ENCODE results near the gene CST9L.

The CST9L gene

DNA sequence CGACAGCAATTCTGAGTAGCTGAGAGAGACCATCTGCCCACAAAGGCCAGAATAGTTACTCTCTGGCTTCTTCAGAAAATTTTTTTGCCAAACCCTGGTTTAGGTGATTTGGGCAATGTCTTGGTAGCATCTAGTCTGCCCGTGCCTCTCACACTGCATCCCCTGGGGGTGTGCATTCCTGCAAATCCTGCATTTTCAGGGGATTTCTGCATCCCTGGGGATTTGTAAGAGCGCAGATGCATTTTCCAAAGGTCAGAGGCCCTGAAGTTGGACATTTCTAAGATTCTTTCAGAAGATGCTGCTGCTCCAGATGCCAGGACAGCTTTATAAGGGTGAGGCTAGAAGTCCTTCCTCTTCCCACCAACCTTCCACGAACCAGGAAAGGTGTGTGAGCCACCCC, 33.4 kb upstream of the CST9L start:
- TF ChIP-seq GATA2 (IDR thresholded peaks at IDR 0.05; ENCODE audit: low read depth, low read length) = no peak
- no peak for TF ChIP-seq GATA3 (IDR thresholded peaks at IDR 0.05; ENCODE audit: low read depth, low read length)

DNA sequence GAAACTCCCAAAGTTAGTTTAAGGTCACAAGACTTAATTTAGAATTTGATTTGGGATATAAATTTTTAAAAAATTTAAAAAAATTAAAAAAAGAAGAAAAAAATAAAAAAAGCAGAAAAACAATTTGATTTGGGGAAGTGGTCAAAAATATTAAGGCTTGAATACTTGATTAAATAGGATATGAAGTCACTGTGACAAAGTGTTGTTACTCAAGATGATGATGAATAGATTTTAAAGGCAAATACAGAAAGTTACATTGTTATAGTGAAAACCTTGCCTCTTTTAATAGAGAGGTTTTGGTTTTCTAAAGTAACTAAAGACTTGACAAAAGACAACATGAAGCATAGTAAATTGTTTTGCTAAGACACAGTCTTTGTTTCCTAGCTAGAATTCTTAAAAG, 30.2 kb upstream of the CST9L start:
- TF ChIP-seq GATA3 (IDR thresholded peaks at IDR 0.05; ENCODE audit: low read depth, low read length) (no peak), GATA2 (IDR thresholded peaks at IDR 0.05; ENCODE audit: low read depth, low read length) (no peak)

DNA sequence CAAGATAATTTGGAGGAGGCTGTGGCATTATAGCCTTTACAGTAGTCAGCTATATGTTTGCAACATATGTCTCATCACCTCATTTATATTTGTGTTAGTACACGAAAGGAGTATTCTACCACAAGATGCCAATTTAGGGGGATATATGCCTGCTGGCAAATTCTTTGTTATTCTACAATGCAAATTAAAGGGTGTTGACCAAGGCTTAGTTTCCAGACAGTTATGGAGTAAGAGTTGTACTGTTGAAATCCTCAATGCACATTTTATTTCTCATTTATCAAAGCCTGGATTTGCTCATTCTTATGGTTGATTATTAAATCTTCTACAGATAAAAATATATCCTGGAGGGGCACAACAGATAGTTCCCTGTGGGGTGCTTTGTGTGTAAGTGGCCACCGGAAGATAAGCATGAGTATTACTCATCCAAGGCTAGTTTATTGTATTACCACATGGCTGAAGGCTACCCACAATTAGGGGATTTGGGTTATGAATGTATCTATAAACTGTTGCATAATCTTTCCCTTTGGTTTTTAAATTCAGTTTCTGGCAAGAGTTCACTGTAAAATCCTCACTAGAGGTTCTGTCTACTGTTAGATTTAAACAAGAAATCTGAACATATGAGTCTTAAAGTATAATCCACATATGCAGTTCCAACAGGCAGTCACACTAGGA, 28.4 kb upstream of the CST9L start:
- no peak for TF ChIP-seq GATA2 (IDR thresholded peaks at IDR 0.05; ENCODE audit: low read depth, low read length)
- no peak for TF ChIP-seq GATA3 (IDR thresholded peaks at IDR 0.05; ENCODE audit: low read depth, low read length)

DNA sequence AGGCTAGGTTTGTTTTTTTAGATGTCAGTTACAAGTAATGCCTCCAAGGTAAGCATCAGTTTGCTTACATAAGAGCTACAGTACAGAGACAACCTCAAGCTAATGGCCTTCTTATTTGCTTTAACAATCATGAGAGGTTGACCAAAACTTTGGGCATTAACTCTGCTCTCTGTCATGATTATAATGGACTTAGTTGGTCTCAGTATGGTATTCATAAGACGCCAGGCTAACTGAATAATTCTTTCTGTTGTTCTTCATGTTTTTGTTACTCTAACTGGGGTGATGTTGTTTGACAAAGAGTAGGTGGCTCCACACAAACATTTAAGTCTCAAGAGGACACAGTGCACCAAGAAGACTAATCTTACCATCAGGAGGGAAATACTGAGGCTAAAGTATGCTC, 27.7 kb upstream of the CST9L start:
- TF ChIP-seq GATA2 (IDR thresholded peaks at IDR 0.05; ENCODE audit: low read depth, low read length) = no peak
- TF ChIP-seq GATA3 (IDR thresholded peaks at IDR 0.05; ENCODE audit: low read depth, low read length) = no peak

DNA sequence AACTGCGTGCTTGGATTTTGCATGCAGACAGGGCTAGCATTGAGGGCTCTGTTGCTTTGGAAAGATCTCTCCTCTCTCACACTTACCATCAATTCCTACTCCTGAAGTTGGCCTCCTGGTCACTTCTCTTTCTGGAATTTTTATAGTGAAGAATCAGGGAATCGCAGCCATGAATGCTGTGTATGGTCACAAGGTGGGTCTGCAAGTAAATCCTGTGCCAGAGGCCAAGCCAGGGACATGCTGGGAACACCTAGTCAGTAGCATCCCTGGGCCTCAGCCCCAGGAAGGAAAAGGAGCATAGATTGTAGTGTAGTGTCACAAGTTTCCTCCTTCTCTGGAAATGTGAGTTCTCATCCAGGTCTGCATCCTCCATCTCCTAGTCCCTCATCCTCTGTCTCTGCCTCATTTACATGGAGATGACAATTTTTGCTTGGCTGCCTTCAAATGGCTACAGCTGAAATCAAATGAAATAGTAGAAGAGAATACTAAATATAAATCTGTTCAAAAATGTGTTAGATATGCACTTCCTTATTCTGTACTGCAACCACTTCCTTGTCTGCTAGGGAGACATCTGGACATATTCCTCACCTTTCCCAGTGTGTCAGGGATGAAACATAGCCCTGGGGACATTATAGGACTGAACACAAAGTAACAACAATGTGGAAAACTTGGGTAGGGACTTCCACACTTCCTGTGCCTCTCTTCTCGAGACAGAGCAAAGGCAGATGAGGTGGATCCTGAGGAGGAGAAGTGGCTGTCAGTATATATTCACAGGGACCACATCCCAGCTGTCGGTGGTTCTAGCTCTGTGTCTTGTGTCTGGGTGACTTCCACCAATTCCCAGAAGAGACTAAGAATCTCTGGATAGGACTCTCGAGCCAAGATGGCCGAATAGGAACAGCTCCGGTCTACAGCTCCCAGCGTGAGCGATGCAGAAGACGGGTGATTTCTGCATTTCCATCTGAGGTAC, 20.4 kb upstream of the CST9L start:
- TF ChIP-seq GATA3 (IDR thresholded peaks at IDR 0.05; ENCODE audit: low read depth, low read length) (no peak), GATA2 (IDR thresholded peaks at IDR 0.05; ENCODE audit: low read depth, low read length) (no peak)

DNA sequence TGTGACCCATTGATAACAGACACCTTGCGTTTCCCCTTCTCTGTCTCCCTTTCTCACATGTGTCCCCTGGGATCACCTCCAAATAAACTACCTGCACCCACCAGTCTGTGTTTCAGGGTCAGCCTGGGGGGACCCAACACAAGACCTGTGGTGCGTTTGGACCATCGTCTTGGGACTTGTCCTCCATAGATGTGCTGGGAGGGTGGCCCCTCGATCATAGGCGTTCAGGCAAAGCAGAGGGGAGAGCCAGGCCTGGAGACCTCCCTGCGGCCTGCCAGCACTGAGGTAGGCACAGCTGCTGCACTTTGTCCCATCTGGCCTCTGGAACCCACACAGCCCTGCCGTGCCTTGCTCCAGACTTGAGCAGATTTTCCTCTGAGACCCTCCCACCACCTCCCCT, 19.3 kb upstream of the CST9L start:
- TF ChIP-seq GATA3 (IDR thresholded peaks at IDR 0.05; ENCODE audit: low read depth, low read length) (no peak), GATA2 (IDR thresholded peaks at IDR 0.05; ENCODE audit: low read depth, low read length) (no peak)

DNA sequence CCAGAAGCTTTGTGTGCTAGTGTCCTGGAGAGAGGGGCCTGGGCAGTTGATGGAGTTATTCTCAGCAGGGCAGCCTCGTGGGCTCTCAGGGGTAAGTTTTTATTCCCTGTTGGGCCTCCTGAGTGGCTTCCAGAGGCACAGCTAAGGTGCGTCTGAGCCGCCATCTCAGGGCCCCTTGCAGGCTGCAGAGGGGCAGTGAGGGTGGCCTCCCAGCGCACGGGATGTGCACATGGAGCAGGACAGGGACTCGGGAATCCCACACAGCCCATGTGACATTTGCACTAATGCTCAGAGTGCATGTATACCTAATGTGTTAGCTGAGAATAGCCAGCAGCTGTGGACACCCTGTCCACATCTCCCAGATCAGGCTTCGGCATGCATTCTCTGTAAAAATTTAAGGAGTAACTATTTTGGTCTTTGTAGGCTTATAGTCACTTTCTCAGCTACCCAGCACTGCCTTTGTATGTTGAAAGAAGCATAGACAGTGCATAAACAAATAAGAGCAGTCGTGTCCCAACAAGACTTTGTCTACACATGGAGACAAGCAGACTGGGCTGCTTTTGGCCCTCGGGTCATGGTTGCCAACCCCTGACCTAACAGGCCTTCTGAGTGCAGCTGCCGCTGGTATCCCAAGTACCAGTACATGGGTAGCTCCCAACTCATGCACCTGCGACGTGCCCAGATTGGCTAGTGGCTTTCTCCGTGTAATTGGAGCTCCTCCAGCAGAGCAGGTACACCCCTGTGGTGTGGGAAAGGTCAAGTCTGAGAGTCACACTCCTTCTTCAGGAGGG, 18.6 kb upstream of the CST9L start:
- TF ChIP-seq GATA3 (IDR thresholded peaks at IDR 0.05; ENCODE audit: low read depth, low read length) = no peak
- TF ChIP-seq GATA2 (IDR thresholded peaks at IDR 0.05; ENCODE audit: low read depth, low read length) = no peak

DNA sequence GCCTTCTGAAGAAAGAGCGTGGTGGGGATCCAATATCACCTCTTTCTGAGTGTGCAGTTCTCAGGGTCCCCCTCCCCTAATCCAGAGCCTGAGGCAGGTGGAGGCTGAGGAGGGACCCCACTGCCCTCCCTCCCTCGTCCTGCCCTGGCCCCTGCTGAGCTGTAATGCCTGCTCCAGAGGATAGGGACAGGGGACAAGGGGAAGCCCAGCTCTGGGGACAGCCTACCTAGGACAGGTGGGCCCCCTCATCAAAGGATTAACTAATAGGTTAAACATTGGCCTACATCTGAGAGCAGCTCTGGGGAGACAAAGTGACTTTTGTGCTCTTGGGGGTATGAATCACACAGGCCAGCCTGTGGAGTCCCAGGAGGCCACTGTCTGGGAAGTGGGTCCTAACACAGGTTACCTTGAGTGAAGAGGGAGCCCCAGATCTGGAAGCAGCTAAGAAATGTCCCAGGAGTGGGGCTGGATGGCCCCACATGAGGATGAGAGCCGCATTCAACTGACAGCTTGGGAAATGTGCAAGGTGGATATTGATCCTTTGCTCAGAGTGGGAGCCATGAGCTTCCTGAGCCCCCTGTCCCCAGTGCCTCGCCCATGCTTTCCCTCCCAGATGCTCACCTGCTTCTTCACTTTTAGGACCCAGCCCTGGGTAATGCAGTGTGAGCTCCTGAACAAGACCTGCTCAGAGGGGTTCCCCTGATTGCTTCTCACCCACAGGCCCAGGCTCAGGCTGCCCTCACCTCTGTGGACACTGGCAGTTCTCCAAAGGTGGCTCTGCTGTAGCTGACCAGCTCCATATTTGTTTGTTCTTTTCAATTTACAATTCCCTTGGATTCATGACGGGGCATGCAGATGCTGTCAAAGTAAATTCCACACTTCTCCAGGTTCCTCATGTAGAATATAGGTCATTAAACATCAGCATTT, 17.8 kb upstream of the CST9L start:
- TF ChIP-seq GATA3 (IDR thresholded peaks at IDR 0.05; ENCODE audit: low read depth, low read length) = no peak
- TF ChIP-seq GATA2 (IDR thresholded peaks at IDR 0.05; ENCODE audit: low read depth, low read length) = no peak

DNA sequence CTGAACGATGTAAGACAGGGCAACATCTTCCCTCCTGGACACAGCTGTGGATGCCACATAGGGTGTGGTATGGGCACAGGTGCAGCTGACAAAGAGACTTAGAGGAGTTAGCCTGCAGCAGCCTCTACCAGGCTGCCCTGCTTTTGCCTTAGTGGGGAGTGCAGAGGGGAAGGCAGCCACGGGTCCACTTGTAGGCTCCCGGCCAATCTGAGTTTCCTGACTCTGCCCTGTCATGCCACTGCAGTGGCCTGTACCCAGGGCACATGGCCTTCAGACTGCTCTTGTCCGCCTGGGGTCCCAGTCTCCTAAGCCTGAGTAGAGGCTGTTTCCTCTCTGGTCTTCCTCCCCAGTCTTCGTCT, 17.1 kb upstream of the CST9L start:
- TF ChIP-seq GATA2 (IDR thresholded peaks at IDR 0.05; ENCODE audit: low read depth, low read length) (no peak), GATA3 (IDR thresholded peaks at IDR 0.05; ENCODE audit: low read depth, low read length) (no peak)

DNA sequence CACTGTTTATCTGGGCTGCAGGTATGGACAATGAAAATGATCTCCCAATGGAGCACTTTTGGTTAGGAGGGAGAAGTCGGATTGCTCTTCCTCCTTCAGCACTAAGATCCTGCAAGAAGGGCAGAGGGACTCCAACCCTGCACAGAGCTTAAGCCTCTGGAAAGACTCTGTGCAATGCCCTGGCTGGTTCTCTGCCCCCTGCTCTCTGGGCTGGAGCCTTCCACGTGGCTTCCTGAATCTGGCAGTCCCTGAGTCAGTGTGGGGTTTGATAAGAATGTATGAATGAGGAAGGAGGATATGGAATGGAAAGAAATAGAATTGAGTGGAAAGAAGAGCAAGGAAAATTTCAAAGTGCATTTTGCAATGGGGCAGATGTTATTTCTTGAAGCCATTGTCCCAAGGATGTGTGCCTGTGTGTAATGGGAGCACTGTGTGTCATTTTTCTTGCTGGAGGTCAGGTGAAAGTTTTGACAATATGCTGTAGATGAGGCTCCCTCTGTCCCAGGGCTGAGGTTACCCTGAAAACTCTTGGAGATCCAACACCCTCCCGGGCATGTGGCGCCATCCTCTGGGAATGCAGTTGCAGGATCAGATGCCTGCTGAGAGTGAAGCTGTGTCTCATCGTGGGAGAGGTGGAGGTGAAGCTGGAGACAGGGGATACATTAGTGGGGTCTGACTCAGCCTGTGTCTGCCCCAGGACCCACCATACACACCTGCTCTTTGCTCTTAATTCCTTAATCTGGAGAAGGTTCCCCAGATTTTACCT, 16.3 kb upstream of the CST9L start:
- TF ChIP-seq GATA2 (IDR thresholded peaks at IDR 0.05; ENCODE audit: low read depth, low read length) (no peak), GATA3 (IDR thresholded peaks at IDR 0.05; ENCODE audit: low read depth, low read length) (no peak)

DNA sequence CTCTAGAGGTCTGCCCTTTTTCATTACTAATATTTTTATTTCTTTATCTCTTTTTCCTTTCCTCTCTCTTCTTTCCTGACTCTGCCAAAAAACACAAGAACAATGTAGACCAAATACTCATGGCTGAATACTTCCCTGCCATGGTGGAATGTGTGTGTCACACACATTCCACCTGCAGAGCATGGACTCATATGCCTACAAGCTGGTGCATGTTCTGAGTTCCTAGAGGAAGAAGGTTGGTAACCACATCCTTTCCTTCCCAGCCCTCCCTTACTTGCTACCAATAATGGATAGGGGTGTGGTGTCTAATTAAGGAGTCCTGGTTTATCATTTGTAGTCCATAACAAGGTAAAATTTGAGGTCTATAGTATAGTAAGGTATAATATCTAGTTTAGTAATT, 15.2 kb upstream of the CST9L start:
- TF ChIP-seq GATA2 (IDR thresholded peaks at IDR 0.05; ENCODE audit: low read depth, low read length) = no peak
- TF ChIP-seq GATA3 (IDR thresholded peaks at IDR 0.05; ENCODE audit: low read depth, low read length) = no peak

DNA sequence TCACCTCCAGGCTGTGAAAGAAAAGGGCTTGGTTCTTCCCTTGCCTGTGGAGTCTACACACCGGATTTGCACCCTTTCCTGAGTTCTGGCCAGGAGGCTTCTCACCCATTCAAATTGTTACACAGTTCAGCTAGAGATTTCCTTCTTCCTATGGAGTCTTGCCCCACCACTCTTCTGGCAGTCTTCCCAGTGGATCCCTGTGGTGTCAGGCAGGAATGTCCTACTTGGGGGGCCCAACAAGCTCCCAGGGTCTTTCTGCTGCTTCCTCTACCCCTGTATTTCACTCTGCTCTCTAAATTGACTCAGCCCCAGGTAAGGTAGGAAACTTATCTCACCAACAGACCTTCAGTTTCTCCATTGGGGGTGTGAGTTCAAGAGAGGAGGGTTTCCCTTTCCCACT, 14.0 kb upstream of the CST9L start:
- TF ChIP-seq GATA3 (IDR thresholded peaks at IDR 0.05; ENCODE audit: low read depth, low read length) = no peak
- TF ChIP-seq GATA2 (IDR thresholded peaks at IDR 0.05; ENCODE audit: low read depth, low read length) = no peak

DNA sequence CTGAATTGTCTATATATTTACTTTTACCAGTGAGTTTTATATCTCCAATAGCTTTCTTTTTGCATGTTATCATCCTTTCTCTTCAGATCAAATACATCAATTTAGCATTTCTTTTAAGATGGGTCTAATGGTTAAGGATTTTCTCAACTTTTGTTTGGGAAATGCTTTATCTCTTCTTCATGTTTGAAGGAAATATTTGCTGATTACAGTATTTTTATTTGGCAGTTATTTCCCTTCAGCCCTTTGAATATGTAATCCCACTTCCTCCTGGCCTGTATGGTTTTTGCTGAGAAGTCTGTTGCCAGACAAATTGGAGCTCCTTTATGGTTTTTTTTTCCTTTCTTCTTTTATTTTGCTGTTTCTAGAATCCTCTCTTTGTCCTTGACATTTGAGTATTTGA, 6.7 kb upstream of the CST9L start:
- TF ChIP-seq GATA3 (IDR thresholded peaks at IDR 0.05; ENCODE audit: low read depth, low read length) (no peak), GATA2 (IDR thresholded peaks at IDR 0.05; ENCODE audit: low read depth, low read length) (no peak)
